IMR-90 (cell line): ENCODE results near the gene ERCC1. TPM values are rescaled to one million over a fixed set of nuclear protein-coding genes. Genes with fewer than 3 reads are reported as not detected.
A peak's percentile ranks its signal among the peaks of the same experiment; 100 is the strongest.

Source experiments
- BHLHE40 ChIP-seq: fragments of 150-350 bp; IDR thresholded peaks from 2 replicates; pipeline ENCODE4 v1.6.1; 2016; ENCODE audit warnings: mild to moderate bottlenecking, low read depth, low read length
- FOS ChIP-seq: fragments of 150-350 bp; IDR thresholded peaks from 2 replicates; pipeline ENCODE4 v1.6.1; 2016; ENCODE audit warnings: low read depth, low read length
- MAFK ChIP-seq: IDR thresholded peaks from 2 replicates; pipeline ENCODE4 v1.6.1; 2012; ENCODE audit warnings: low read depth, low read length, improper control_type of control experiment
- polyA plus RNA-seq, 3 experiments: library from polyadenylated mRNA; depleted of rRNA; stranded (reverse); fragments of >200 nt; gene quantifications; 2 replicates each; pipeline ENCODE4 v1.2.3, GENCODE V29; 2012; ENCODE audit warnings: low replicate concordance in 1 of 3
- total RNA-seq: library from RNA; depleted of rRNA; stranded (reverse); fragments of >200 nt; gene quantifications from 2 replicates; pipeline ENCODE4 v1.2.3, GENCODE V29; 2012

Gene ERCC1
- total and polyA plus RNA-seq, 2 of the 4 experiments (the other 2 are of a cell fraction), result 84.2 to 132 TPM

DNA sequence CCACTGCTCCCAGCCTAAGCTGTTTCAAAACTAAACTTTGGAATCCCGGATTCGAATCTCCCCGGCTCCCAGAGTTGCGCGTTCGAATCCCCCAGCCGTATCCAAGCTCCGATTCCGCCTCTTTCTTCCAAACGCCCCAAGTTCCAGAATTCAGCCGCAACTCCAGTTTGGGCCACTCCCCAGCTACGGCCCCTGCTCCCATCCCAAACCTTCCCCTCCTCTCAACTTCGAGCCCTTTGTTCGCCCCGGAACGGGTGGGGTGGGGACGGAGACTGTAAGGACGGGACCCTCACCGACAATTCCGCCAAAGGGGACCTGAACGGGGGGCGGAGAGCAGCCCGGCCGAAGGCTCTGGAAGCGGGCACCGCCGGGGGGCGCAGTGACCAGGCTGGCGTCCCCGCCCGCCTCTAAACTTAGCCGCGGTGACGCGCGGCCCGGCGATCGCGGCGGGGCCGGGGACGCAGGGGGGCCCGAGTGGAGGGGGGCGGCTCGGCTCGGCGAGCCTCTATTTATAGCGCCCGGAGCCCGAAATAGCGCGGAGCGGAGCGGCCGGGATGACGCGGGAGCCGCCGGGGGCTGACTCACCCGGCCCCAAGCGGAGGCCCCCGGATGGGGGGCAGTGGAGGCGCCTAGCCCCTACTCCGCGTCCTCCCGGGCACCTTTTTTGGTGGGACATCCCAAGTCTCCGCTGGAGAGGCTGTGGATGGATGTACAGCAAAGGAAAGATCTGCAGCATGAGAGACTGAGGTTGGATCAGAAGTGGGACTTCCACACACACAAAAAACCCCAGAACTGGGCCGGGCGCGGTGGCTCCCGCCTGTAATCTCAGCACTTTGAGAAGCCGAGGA is 4.9 kb upstream of the ERCC1 start (continued):
- TF ChIP-seq BHLHE40, result no peak
- TF ChIP-seq FOS, result peak; percentile 91
- TF ChIP-seq MAFK, result no peak
